HEK293 (cell line): ENCODE results near the gene COL4A1.

Experiments used
- CTCF ChIA-PET: fragments of 350-600 bp; formaldehyde crosslinking; extraction: SDS; loops from one replicate; lab custom pipeline; 2021; ENCODE audit warnings: antibody characterized with exemption; lab: Yijun Ruan, JAX
- POLR2A ChIA-PET: fragments of 300-600 bp; formaldehyde crosslinking; extraction: SDS; loops from one replicate; lab custom pipeline; 2020; ENCODE audit warnings: antibody characterized with exemption, inconsistent platforms; lab: Yijun Ruan, JAX
- H3K27ac ChIP-seq: fragments of 200-500 bp; sonication (Bioruptor generic); 2 replicates; pipeline ENCODE4 v1.5.1; 2014; ENCODE audit warnings: low read depth, low read length, control low read depth, inconsistent platforms; ENCODE audit errors: extremely low read depth
- H3K36me3 ChIP-seq, 2 experiments: fragments of 200-500 bp in 1 of 2; sonication (Bioruptor generic) in 1 of 2; 1 replicate in 1 of 2; 2 replicates in 1 of 2; pipeline ENCODE4 v1.5.1; 2014 to 2017; ENCODE audit warnings: inconsistent platforms in 2 of 2, low read length in 2 of 2; ENCODE audit not compliant: control insufficient read depth in 2 of 2, insufficient read depth in 1 of 2
- H3K4me1 ChIP-seq: fragments of 200-500 bp; sonication (Bioruptor generic); 2 replicates; pipeline ENCODE4 v1.5.1; 2014; ENCODE audit warnings: mild to moderate bottlenecking, low read length, inconsistent platforms; ENCODE audit not compliant: control insufficient read depth, insufficient read depth
- H3K4me3 ChIP-seq: 2 replicates; pipeline ENCODE4 v1.5.1; 2011; ENCODE audit warnings: low read depth, mild to moderate bottlenecking, control low read depth, low read length, moderate library complexity
- H3K9me3 ChIP-seq: fragments of 200-500 bp; sonication (Bioruptor generic); 2 replicates; pipeline ENCODE4 v1.5.1; 2014; ENCODE audit warnings: low read depth, low read length, inconsistent platforms; ENCODE audit not compliant: control insufficient read depth, insufficient read depth
- FEZF1 ChIP-seq: fragments of 450-650 bp; formaldehyde crosslinking; IDR thresholded peaks from 2 replicates; pipeline ENCODE4 v1.5.1; 2016; ENCODE audit warnings: missing biosample characterization, missing genetic modification characterization
- HOXD13 ChIP-seq: sonication (generic); formaldehyde crosslinking; IDR thresholded peaks from 2 replicates; pipeline ENCODE4 v1.8.0; 2022; ENCODE audit warnings: missing genetic modification reagents, borderline replicate concordance
- IKZF3 ChIP-seq: fragments of 450-650 bp; IDR thresholded peaks from 2 replicates; pipeline ENCODE4 v1.5.0; 2018; ENCODE audit warnings: missing biosample characterization, mild to moderate bottlenecking, missing genetic modification characterization, moderate library complexity
- KLF9 ChIP-seq: fragments of 450-650 bp; formaldehyde crosslinking; IDR thresholded peaks from 2 replicates; pipeline ENCODE4 v1.5.1; 2016; ENCODE audit warnings: missing biosample characterization, missing genetic modification characterization, low read depth
- SP2 ChIP-seq: fragments of 450-650 bp; formaldehyde crosslinking; IDR thresholded peaks from 2 replicates; pipeline ENCODE4 v1.5.1; 2016; ENCODE audit warnings: missing biosample characterization, missing genetic modification characterization
- WT1 ChIP-seq: fragments of 450-650 bp; formaldehyde crosslinking; IDR thresholded peaks from 2 replicates; pipeline ENCODE4 v1.5.1; 2016; ENCODE audit warnings: missing biosample characterization, missing genetic modification characterization
- ZBTB17 ChIP-seq: fragments of 450-650 bp; formaldehyde crosslinking; IDR thresholded peaks from 2 replicates; pipeline ENCODE4 v1.5.1; 2016; ENCODE audit warnings: missing biosample characterization, missing genetic modification characterization
- ZBTB21 ChIP-seq: fragments of 450-650 bp; formaldehyde crosslinking; IDR thresholded peaks from 2 replicates; pipeline ENCODE4 v1.5.1; 2017; ENCODE audit warnings: missing biosample characterization, missing genetic modification characterization
- ZFP69B ChIP-seq: fragments of 450-650 bp; formaldehyde crosslinking; IDR thresholded peaks from 2 replicates; pipeline ENCODE4 v1.5.1; 2016; ENCODE audit warnings: missing biosample characterization, missing genetic modification characterization
- ZIC2 ChIP-seq: fragments of 450-650 bp; formaldehyde crosslinking; IDR thresholded peaks from 2 replicates; pipeline ENCODE4 v1.5.1; 2016; ENCODE audit warnings: missing biosample characterization, missing genetic modification characterization
- ZNF169 ChIP-seq: fragments of 450-650 bp; formaldehyde crosslinking; IDR thresholded peaks from 2 replicates; pipeline ENCODE4 v1.5.1; 2016; ENCODE audit warnings: missing biosample characterization, missing genetic modification characterization
- ZNF37A ChIP-seq: fragments of 450-650 bp; IDR thresholded peaks from 2 replicates; pipeline ENCODE4 v1.5.1; 2018; ENCODE audit warnings: missing biosample characterization, missing genetic modification characterization
- ZNF501 ChIP-seq: fragments of 450-650 bp; formaldehyde crosslinking; IDR thresholded peaks from 2 replicates; pipeline ENCODE4 v1.5.1; 2016; ENCODE audit warnings: missing biosample characterization, missing genetic modification characterization
- ZNF561 ChIP-seq: fragments of 450-650 bp; IDR thresholded peaks from 2 replicates; pipeline ENCODE4 v1.5.1; 2018; ENCODE audit warnings: missing biosample characterization, missing genetic modification characterization, borderline replicate concordance
- ZNF629 ChIP-seq: fragments of 450-650 bp; formaldehyde crosslinking; IDR thresholded peaks from 2 replicates; pipeline ENCODE4 v1.5.1; 2017; ENCODE audit warnings: missing biosample characterization, missing genetic modification characterization
- ZNF670 ChIP-seq: fragments of 450-650 bp; formaldehyde crosslinking; IDR thresholded peaks from 2 replicates; pipeline ENCODE4 v1.5.1; 2016; ENCODE audit warnings: missing biosample characterization, missing genetic modification characterization, low read depth
- ZNF791 ChIP-seq: fragments of 450-650 bp; formaldehyde crosslinking; IDR thresholded peaks from 2 replicates; pipeline ENCODE4 v1.5.1; 2016; ENCODE audit warnings: missing biosample characterization, missing genetic modification characterization
- ZSCAN23 ChIP-seq: fragments of 450-650 bp; formaldehyde crosslinking; IDR thresholded peaks from 2 replicates; pipeline ENCODE4 v1.5.1; 2016; ENCODE audit warnings: missing biosample characterization, missing genetic modification characterization
- TF ChIP-seq, protein P1 (sequence below): fragments of 450-650 bp; formaldehyde crosslinking; IDR thresholded peaks from 2 replicates; pipeline ENCODE4 v1.5.1; 2016; ENCODE audit warnings: missing biosample characterization, missing genetic modification characterization, low read depth
- TF ChIP-seq, protein P2 (sequence below): fragments of 450-650 bp; formaldehyde crosslinking; IDR thresholded peaks from 2 replicates; pipeline ENCODE4 v1.5.1; 2017; ENCODE audit warnings: missing biosample characterization, missing genetic modification characterization
- TF ChIP-seq, protein P3 (sequence below): fragments of 450-650 bp; formaldehyde crosslinking; IDR thresholded peaks from 2 replicates; pipeline ENCODE4 v1.5.1; 2016; ENCODE audit warnings: missing biosample characterization, missing genetic modification characterization
- TF ChIP-seq, protein P4 (sequence below): sonication (generic); formaldehyde crosslinking; IDR thresholded peaks from 2 replicates; pipeline ENCODE4 v1.8.1; 2022; ENCODE audit warnings: mild to moderate bottlenecking, moderate library complexity, missing genetic modification reagents
- TF ChIP-seq, protein P5 (sequence below): fragments of 450-650 bp; formaldehyde crosslinking; IDR thresholded peaks from 2 replicates; pipeline ENCODE4 v1.5.1; 2016; ENCODE audit warnings: missing biosample characterization, missing genetic modification characterization
- TF ChIP-seq, protein P6 (sequence below): fragments of 450-650 bp; formaldehyde crosslinking; IDR thresholded peaks from 2 replicates; pipeline ENCODE4 v1.5.1; 2017; ENCODE audit warnings: missing biosample characterization, missing genetic modification characterization
- TF ChIP-seq, protein P7 (sequence below): fragments of 450-650 bp; formaldehyde crosslinking; IDR thresholded peaks from 2 replicates; pipeline ENCODE4 v1.5.1; 2017; ENCODE audit warnings: missing biosample characterization, missing genetic modification characterization

The COL4A1 gene

DNA sequence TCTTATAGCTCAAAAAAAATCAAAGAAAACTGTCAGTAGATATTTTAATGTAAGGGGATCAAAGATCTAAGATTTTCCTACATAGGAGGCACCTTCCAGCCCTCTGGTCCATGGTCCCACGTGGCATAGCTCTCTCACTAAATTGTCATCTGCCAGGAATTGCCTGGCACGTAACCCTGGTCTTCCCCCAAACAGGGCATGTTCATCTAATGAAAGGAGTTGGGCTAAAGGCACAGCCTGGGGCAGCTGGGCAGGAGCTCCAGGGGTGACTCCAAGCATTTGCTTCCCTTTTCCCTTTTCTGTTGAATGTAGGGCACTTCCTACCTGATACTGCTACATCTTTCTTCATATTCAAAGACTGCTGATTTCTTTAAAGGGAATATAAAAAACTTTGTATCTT, 148.7 kb downstream of the COL4A1 start:
- CTCF ChIA-PET: no interaction called here
- TF ChIP-seq ZNF791 (tag by site-specific recombination) (no peak), ZNF561 (no peak), IKZF3 (no peak), ZIC2 (no peak), ZNF629 (tag by site-specific recombination) (no peak), HOXD13 (no peak), KLF9 (tag by site-specific recombination) (no peak), ZNF670 (tag by site-specific recombination) (no peak), ZFP69B (no peak)
- TF ChIP-seq, protein P1, sequence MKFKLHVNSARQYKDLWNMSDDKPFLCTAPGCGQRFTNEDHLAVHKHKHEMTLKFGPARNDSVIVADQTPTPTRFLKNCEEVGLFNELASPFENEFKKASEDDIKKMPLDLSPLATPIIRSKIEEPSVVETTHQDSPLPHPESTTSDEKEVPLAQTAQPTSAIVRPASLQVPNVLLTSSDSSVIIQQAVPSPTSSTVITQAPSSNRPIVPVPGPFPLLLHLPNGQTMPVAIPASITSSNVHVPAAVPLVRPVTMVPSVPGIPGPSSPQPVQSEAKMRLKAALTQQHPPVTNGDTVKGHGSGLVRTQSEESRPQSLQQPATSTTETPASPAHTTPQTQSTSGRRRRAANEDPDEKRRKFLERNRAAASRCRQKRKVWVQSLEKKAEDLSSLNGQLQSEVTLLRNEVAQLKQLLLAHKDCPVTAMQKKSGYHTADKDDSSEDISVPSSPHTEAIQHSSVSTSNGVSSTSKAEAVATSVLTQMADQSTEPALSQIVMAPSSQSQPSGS (tag by site-specific recombination): no peak
- Histone ChIP-seq H3K27ac (no peak overlapping the region), H3K36me3 (peaks cover 0 to 19% of the 10 kb centered on the region in 2 experiments; a peak in 2 of 3 replicates), H3K4me1 (no peaks in the 10 kb centered on the region), H3K4me3 (no peak overlapping the region), H3K9me3 (no peaks in the 10 kb centered on the region)
- POLR2A ChIA-PET: no interaction called here

DNA sequence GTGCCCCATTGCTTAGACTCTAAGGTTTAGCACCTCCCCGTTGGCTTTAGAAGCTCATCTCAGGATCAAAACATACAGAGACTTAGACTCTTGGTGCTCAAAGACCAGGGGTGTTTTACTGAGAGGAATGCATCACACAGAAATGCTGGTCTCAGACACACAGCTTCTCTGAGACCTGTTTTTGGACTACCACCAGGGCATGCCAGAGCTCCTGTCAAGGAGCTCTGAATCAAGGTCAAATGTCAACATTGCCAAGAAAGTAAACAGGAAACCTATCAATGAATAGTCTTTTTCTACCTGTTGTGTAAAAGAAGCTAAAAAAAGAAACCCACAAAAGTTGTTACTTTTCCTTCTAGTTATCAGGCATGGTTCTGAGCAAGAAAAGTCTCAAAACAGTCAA, 149.2 kb downstream of the COL4A1 start:
- Histone ChIP-seq H3K36me3 (peaks cover 0 to 19% of the 10 kb centered on the region in 2 experiments; a peak in 2 of 3 replicates), H3K27ac (no peak overlapping the region), H3K4me3 (no peak overlapping the region), H3K4me1 (no peaks in the 10 kb centered on the region), H3K9me3 (no peaks in the 10 kb centered on the region)
- ChIA-PET POLR2A (no interaction called here), CTCF (no interaction called here)
- TF ChIP-seq, protein P2, sequence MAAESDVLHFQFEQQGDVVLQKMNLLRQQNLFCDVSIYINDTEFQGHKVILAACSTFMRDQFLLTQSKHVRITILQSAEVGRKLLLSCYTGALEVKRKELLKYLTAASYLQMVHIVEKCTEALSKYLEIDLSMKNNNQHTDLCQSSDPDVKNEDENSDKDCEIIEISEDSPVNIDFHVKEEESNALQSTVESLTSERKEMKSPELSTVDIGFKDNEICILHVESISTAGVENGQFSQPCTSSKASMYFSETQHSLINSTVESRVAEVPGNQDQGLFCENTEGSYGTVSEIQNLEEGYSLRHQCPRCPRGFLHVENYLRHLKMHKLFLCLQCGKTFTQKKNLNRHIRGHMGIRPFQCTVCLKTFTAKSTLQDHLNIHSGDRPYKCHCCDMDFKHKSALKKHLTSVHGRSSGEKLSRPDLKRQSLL (tag by site-specific recombination): no peak
- TF ChIP-seq, protein P3, sequence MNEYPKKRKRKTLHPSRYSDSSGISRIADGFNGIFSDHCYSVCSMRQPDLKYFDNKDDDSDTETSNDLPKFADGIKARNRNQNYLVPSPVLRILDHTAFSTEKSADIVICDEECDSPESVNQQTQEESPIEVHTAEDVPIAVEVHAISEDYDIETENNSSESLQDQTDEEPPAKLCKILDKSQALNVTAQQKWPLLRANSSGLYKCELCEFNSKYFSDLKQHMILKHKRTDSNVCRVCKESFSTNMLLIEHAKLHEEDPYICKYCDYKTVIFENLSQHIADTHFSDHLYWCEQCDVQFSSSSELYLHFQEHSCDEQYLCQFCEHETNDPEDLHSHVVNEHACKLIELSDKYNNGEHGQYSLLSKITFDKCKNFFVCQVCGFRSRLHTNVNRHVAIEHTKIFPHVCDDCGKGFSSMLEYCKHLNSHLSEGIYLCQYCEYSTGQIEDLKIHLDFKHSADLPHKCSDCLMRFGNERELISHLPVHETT: no peak
- TF ChIP-seq HOXD13 (no peak), ZSCAN23 (tag by site-specific recombination) (no peak), SP2 (tag by site-specific recombination) (no peak), ZNF37A (tag by site-specific recombination) (no peak), WT1 (tag by site-specific recombination) (no peak), ZNF169 (tag by site-specific recombination) (no peak), ZBTB17 (tag by site-specific recombination) (no peak), FEZF1 (tag by site-specific recombination) (no peak), ZBTB21 (tag by site-specific recombination) (no peak), ZNF501 (tag by site-specific recombination) (no peak)
- TF ChIP-seq, protein P4, sequence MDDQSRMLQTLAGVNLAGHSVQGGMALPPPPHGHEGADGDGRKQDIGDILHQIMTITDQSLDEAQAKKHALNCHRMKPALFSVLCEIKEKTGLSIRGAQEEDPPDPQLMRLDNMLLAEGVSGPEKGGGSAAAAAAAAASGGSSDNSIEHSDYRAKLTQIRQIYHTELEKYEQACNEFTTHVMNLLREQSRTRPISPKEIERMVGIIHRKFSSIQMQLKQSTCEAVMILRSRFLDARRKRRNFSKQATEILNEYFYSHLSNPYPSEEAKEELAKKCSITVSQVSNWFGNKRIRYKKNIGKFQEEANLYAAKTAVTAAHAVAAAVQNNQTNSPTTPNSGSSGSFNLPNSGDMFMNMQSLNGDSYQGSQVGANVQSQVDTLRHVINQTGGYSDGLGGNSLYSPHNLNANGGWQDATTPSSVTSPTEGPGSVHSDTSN (CRISPR knock-in tag): no peak
- TF ChIP-seq, protein P5, sequence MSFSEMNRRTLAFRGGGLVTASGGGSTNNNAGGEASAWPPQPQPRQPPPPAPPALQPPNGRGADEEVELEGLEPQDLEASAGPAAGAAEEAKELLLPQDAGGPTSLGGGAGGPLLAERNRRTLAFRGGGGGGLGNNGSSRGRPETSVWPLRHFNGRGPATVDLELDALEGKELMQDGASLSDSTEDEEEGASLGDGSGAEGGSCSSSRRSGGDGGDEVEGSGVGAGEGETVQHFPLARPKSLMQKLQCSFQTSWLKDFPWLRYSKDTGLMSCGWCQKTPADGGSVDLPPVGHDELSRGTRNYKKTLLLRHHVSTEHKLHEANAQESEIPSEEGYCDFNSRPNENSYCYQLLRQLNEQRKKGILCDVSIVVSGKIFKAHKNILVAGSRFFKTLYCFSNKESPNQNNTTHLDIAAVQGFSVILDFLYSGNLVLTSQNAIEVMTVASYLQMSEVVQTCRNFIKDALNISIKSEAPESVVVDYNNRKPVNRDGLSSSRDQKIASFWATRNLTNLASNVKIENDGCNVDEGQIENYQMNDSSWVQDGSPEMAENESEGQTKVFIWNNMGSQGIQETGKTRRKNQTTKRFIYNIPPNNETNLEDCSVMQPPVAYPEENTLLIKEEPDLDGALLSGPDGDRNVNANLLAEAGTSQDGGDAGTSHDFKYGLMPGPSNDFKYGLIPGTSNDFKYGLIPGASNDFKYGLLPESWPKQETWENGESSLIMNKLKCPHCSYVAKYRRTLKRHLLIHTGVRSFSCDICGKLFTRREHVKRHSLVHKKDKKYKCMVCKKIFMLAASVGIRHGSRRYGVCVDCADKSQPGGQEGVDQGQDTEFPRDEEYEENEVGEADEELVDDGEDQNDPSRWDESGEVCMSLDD (tag by site-specific recombination): no peak
- TF ChIP-seq, protein P6, sequence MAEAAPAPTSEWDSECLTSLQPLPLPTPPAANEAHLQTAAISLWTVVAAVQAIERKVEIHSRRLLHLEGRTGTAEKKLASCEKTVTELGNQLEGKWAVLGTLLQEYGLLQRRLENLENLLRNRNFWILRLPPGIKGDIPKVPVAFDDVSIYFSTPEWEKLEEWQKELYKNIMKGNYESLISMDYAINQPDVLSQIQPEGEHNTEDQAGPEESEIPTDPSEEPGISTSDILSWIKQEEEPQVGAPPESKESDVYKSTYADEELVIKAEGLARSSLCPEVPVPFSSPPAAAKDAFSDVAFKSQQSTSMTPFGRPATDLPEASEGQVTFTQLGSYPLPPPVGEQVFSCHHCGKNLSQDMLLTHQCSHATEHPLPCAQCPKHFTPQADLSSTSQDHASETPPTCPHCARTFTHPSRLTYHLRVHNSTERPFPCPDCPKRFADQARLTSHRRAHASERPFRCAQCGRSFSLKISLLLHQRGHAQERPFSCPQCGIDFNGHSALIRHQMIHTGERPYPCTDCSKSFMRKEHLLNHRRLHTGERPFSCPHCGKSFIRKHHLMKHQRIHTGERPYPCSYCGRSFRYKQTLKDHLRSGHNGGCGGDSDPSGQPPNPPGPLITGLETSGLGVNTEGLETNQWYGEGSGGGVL: no peak
- TF ChIP-seq, protein P7, sequence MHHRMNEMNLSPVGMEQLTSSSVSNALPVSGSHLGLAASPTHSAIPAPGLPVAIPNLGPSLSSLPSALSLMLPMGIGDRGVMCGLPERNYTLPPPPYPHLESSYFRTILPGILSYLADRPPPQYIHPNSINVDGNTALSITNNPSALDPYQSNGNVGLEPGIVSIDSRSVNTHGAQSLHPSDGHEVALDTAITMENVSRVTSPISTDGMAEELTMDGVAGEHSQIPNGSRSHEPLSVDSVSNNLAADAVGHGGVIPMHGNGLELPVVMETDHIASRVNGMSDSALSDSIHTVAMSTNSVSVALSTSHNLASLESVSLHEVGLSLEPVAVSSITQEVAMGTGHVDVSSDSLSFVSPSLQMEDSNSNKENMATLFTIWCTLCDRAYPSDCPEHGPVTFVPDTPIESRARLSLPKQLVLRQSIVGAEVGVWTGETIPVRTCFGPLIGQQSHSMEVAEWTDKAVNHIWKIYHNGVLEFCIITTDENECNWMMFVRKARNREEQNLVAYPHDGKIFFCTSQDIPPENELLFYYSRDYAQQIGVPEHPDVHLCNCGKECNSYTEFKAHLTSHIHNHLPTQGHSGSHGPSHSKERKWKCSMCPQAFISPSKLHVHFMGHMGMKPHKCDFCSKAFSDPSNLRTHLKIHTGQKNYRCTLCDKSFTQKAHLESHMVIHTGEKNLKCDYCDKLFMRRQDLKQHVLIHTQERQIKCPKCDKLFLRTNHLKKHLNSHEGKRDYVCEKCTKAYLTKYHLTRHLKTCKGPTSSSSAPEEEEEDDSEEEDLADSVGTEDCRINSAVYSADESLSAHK (tag by site-specific recombination): no peak
